NB4 (cell line): ENCODE data around the gene ITGA1.

Experiments used
- CTCF ChIP-seq: IDR thresholded peaks from one replicate; pipeline ENCODE4 v1.5.1; 2012; ENCODE audit warnings: low read depth, low read length
- POLR2A ChIP-seq: IDR thresholded peaks from 2 replicates; pipeline ENCODE4 v1.6.1; 2011; ENCODE audit warnings: mild to moderate bottlenecking; ENCODE audit not compliant: insufficient read length; ENCODE audit errors: extremely low read depth

DNA sequence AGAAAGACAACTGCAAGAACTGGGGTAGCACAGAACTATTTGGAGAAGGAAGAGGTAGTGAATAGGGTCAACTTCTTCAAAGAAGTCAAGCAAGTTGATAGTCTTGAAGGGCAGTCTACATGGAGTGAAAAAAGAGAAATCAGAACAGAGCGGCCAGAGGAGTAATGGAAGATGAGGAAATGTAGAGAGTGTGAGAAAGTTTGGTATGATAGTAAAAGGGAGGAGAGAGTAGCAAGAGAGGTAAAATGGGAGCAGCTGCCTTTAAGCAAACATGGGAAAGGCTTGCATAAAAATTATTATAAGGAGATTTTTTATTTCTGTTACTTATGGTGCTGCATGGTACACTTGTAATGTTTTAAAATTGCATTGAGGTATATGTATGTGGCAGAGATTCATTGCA lies 208.2 kb downstream of the ITGA1 start:
- TF ChIP-seq CTCF, result no peak
- TF ChIP-seq POLR2A, result no peak
